ENCODE measurements around the gene CUL9. TPM values are rescaled to one million over a fixed set of nuclear protein-coding genes. Genes with fewer than 3 reads are reported as not detected.
A peak's percentile ranks its signal among the peaks of the same experiment; 100 is the strongest.
"Not testable (repeated sequence)": the region's sequence is repeated elsewhere in the genome, so short reads cannot be mapped to it uniquely, and the experiment has no call there.

The CUL9 gene
- 69.2 and 70.8 TPM in 2 replicates for total RNA-seq

- intact Hi-C loops (cut with micrococcal nuclease): loop anchor here (1.0 to 5.0 kb wide), 6 partner anchors 8 to 1635 kb away; partner anchors contain the start of genes FOXP4, KLC4 and MRPL2
- peak within 1 kb of the TSS; percentile 90 for H3K27ac Mint-ChIP-seq
- no peaks in the 10 kb centered on the region for H3K27me3 Mint-ChIP-seq
- H3K4me1 Mint-ChIP-seq: peaks cover 35% of the 10 kb centered on the region
- ChIA-PET CTCF (interaction anchor here (1.4 to 1.5 kb wide), 2 partner anchors 9 to 47 kb away, joined by 4 to 5 read pairs; partner anchors contain the start of gene DNPH1), POLR2A (interaction anchor here (0.5 to 3.7 kb wide), 24 partner anchors 9 to 719 kb away, joined by 3 to 35 read pairs (median 4); partner anchors contain the start of genes CNPY3, DNPH1, KLC4 and KLHDC3)
- no peaks in the 10 kb centered on the region for H3K9me3 Mint-ChIP-seq
- no peak for TF ChIP-seq CTCF (IDR thresholded peaks at IDR 0.05)
- DNase-seq (peak; percentile 86), ATAC-seq (ENCODE audit: low read depth) (peak; percentile 99)
- H3K4me3 Mint-ChIP-seq: peak within 1 kb of the TSS; percentile 94
- peaks cover 61% of the 10 kb centered on the region for H3K36me3 Mint-ChIP-seq (ENCODE audit: low read depth)
Measured at GRCh38 chr6:43181942-43182860, at the start of gene CUL9. TSS of gene CUL9 (plus strand) at chr6:43182196. CDS start at chr6:43184311, 2,115 bp downstream.

- Mint-ChIP-seq H3K4me3 (no peak overlapping the region), H3K4me1 (no peaks in the 10 kb centered on the region), H3K27me3 (no peaks in the 10 kb centered on the region), H3K36me3 (ENCODE audit: low read depth) (no peaks in the 10 kb centered on the region), H3K27ac (no peak overlapping the region), H3K9me3 (no peaks in the 10 kb centered on the region)
- ChIA-PET POLR2A (no interaction called here), CTCF (no interaction called here)
- DNase-seq (no peak), ATAC-seq (ENCODE audit: low read depth) (no peak)
- no peak for TF ChIP-seq CTCF (IDR thresholded peaks at IDR 0.05)
- intact Hi-C loops (cut with micrococcal nuclease): no loop called here
Measured at GRCh38 chr6:43138267-43138666, 43.7 kb upstream of the CUL9 start.

GRCh38 chr6:43139973-43140372 lies 42.0 kb upstream of the CUL9 start:
- CTCF ChIA-PET; ATAC-seq (ENCODE audit: low read depth); H3K4me3 Mint-ChIP-seq; DNase-seq; H3K27me3 Mint-ChIP-seq; POLR2A ChIA-PET; H3K4me1 Mint-ChIP-seq; H3K9me3 Mint-ChIP-seq; H3K27ac Mint-ChIP-seq; H3K36me3 Mint-ChIP-seq (ENCODE audit: low read depth): not testable (repeated sequence)
- intact Hi-C loops (cut with micrococcal nuclease): loop anchor here (10.0 kb wide), 1 partner anchor 475 kb away; no protein-coding TSS in a partner anchor

GRCh38 chr6:43141644-43142043 lies 40.4 kb upstream of the CUL9 start:
- intact Hi-C loops (cut with micrococcal nuclease): loop anchor here (2.0 to 10.0 kb wide), 2 partner anchors 181 to 477 kb away; partner anchors contain the start of gene GNMT

GRCh38 chr6:43142101-43142500 lies 39.9 kb upstream of the CUL9 start:
- Mint-ChIP-seq H3K36me3 (ENCODE audit: low read depth) (no peaks in the 10 kb centered on the region), H3K27ac (no peak overlapping the region), H3K27me3 (no peaks in the 10 kb centered on the region), H3K4me3 (no peak overlapping the region), H3K4me1 (peaks cover 4% of the 10 kb centered on the region), H3K9me3 (no peaks in the 10 kb centered on the region)
- intact Hi-C loops (cut with micrococcal nuclease): loop anchor here (2.0 to 10.0 kb wide), 2 partner anchors 181 to 477 kb away; partner anchors contain the start of gene GNMT
- no peak for ATAC-seq (ENCODE audit: low read depth)
- no peak for TF ChIP-seq CTCF (IDR thresholded peaks at IDR 0.05)
- ChIA-PET POLR2A (no interaction called here), CTCF (interaction anchor here (2.4 to 2.7 kb wide), 3 partner anchors 133 to 364 kb away, joined by 7 to 22 read pairs (median 12); no protein-coding TSS in a partner anchor)
- DNase-seq: no peak

More at GRCh38 chr6:43141644-43142043, 40.4 kb upstream of the CUL9 start:
- DNase-seq (no peak), ATAC-seq (ENCODE audit: low read depth) (no peak)
- Mint-ChIP-seq H3K27me3 (no peaks in the 10 kb centered on the region), H3K27ac (no peak overlapping the region), H3K4me3 (no peak overlapping the region), H3K4me1 (peaks cover 4% of the 10 kb centered on the region), H3K36me3 (ENCODE audit: low read depth) (no peaks in the 10 kb centered on the region), H3K9me3 (no peaks in the 10 kb centered on the region)
- no peak for TF ChIP-seq CTCF (IDR thresholded peaks at IDR 0.05)
- CTCF ChIA-PET: no interaction called here
- POLR2A ChIA-PET: no interaction called here

All from activated B cell treated with CpG ODN at 0.5 μM for 24 hours (primary cell).